OCI-LY7 (cell line): ENCODE results near the gene USP51.

Experiments used
- CTCF ChIP-seq: fragments of 200-600 bp; sonication (generic); conservative IDR thresholded peaks from 2 replicates; pipeline ENCODE4 v1.5.1; 2014; ENCODE audit warnings: mild to moderate bottlenecking, antibody characterized with exemption, low read length, moderate library complexity, mixed read lengths
- EZH2phosphoT487 ChIP-seq: fragments of 200-600 bp; sonication (generic); IDR thresholded peaks from 2 replicates; pipeline ENCODE4 v1.6.1; 2018; ENCODE audit warnings: low read depth, borderline replicate concordance, mild to moderate bottlenecking, mixed run types, antibody characterized with exemption, low read length, moderate library complexity, mixed read lengths

GRCh38 chrX:55488006-55488592, 1.5 kb downstream of the USP51 start:
- TF ChIP-seq CTCF (no peak), EZH2phosphoT487 (no peak)
